GM23248 (cell line): ENCODE results near the gene PTHLH.

Source experiments
- EZH2 ChIP-seq: fragments of 200-600 bp; sonication (generic); IDR thresholded peaks from 2 replicates; pipeline ENCODE4 v1.6.1; 2018; ENCODE audit warnings: antibody characterized with exemption, mild to moderate bottlenecking; ENCODE audit not compliant: insufficient read depth, poor library complexity, severe bottlenecking
- EZH2phosphoT487 ChIP-seq: fragments of 200-600 bp; sonication (generic); IDR thresholded peaks from 2 replicates; pipeline ENCODE4 v1.6.1; 2018; ENCODE audit warnings: antibody characterized with exemption, moderate library complexity, mild to moderate bottlenecking, low read depth; ENCODE audit not compliant: insufficient read depth

- TF ChIP-seq EZH2 (no peak), EZH2phosphoT487 (no peak)
These were observed 20.0 kb downstream of the PTHLH start for GRCh38 chr12:27952510-27952909.
